Spinal cord (tissue), 10 donors: Measurements from ENCODE around the gene RAB5B. TPM values are rescaled to one million over a fixed set of nuclear protein-coding genes. Genes with fewer than 3 reads are reported as not detected.

Experiments used
- DNase-seq, 6 donors: peaks; one replicate each; pipeline versions ENCODE4 v3.0.0 to v3.0.0-alpha.2; 2013 to 2015; ENCODE audit warnings: low spot score in 6 of 6, low read depth in 4 of 6
- H3K27ac ChIP-seq: one replicate; pipeline ENCODE4 v1.5.1; 2013; ENCODE audit warnings: low read depth, low read length, control low read depth
- H3K27me3 ChIP-seq: one replicate; pipeline ENCODE4 v1.6.1; 2013; ENCODE audit warnings: low read length; ENCODE audit not compliant: control insufficient read depth, insufficient read depth
- H3K36me3 ChIP-seq: one replicate; pipeline ENCODE4 v1.6.1; 2013; ENCODE audit warnings: low read length; ENCODE audit not compliant: control insufficient read depth, insufficient read depth
- H3K4me1 ChIP-seq: one replicate; pipeline ENCODE4 v1.6.1; 2013; ENCODE audit warnings: low read length; ENCODE audit not compliant: control insufficient read depth, insufficient read depth
- H3K4me3 ChIP-seq: one replicate; pipeline ENCODE4 v1.5.1; 2013; ENCODE audit warnings: low read depth, low read length, control low read depth
- H3K9me3 ChIP-seq: one replicate; pipeline ENCODE4 v1.6.1; 2013; ENCODE audit warnings: low read length; ENCODE audit not compliant: control insufficient read depth, insufficient read depth
- WGBS: methylation state at CpG from one replicate; pipeline ENCODE4 v1.1.5; 2013; ENCODE audit warnings: missing lambda C conversion rate; ENCODE audit not compliant: insufficient coverage; 5-methylcytosine and 5-hydroxymethylcytosine counted together
- polyA plus RNA-seq, 2 donors: library from polyadenylated mRNA; unstranded; fragments of 120-200 nt; gene quantifications; one replicate each; pipeline ENCODE4 v1.2.1, GENCODE V29; 2013; ENCODE audit not compliant: insufficient read length in 2 of 2
- total RNA-seq, 2 donors: library from RNA; depleted of rRNA in 1 of 2; stranded (reverse); fragments of 120-200 nt in 1 of 2; fragments of >200 nt in 1 of 2; gene quantifications; one replicate each; pipeline versions ENCODE4 v1.2.3 to v1.2.4, GENCODE V29; 2013 to 2014
- donor health status: healthy.

Gene RAB5B
- total and polyA plus RNA-seq, 4 donors, result 77.5 to 160 (median 123) TPM

GRCh38 chr12:56029166-56029519 lies 55.3 kb downstream of the RAB5B start:
- peak in 1 of 6 donors; percentile 49 for DNase-seq
- Histone ChIP-seq H3K9me3 (no peaks in the 10 kb centered on the region), H3K27ac (peak overlapping the region; percentile 61), H3K4me3 (no peak overlapping the region), H3K4me1 (peaks cover 9% of the 10 kb centered on the region), H3K36me3 (peaks cover 78% of the 10 kb centered on the region), H3K27me3 (no peaks in the 10 kb centered on the region)

GRCh38 chr12:56029666-56030293 lies 55.9 kb downstream of the RAB5B start:
- no peaks in the 10 kb centered on the region for H3K27me3 ChIP-seq
- peaks cover 8% of the 10 kb centered on the region for H3K4me1 ChIP-seq
- 96% methylated on average over 5 of the region's 6 CpGs for WGBS
- no peaks in the 10 kb centered on the region for H3K9me3 ChIP-seq
- H3K36me3 ChIP-seq, result peaks cover 81% of the 10 kb centered on the region
- H3K27ac ChIP-seq, result peak overlapping the region; percentile 33
- H3K4me3 ChIP-seq, result no peak overlapping the region
- DNase-seq, result peak in 2 of 6 donors; percentile 78

GRCh38 chr12:56031987-56032386 lies 58.1 kb downstream of the RAB5B start:
- 100% methylated on average over 1 of the region's 1 CpG for WGBS
- Histone ChIP-seq H3K27me3 (no peaks in the 10 kb centered on the region), H3K4me1 (peaks cover 2% of the 10 kb centered on the region), H3K36me3 (peaks cover 78% of the 10 kb centered on the region), H3K27ac (no peak overlapping the region), H3K9me3 (no peaks in the 10 kb centered on the region), H3K4me3 (no peak overlapping the region)
- DNase-seq, result no peak

- Histone ChIP-seq H3K4me1 (no peaks in the 10 kb centered on the region), H3K36me3 (peaks cover 63% of the 10 kb centered on the region), H3K27me3 (no peaks in the 10 kb centered on the region), H3K27ac (no peak overlapping the region), H3K9me3 (no peaks in the 10 kb centered on the region), H3K4me3 (no peak overlapping the region)
- WGBS, result 94% methylated on average over 18 of the region's 21 CpGs
- no peak for DNase-seq
Observed at GRCh38 chr12:56034586-56035332, 60.9 kb downstream of the RAB5B start.

GRCh38 chr12:56037161-56037560 lies 63.3 kb downstream of the RAB5B start:
- no peak overlapping the region for H3K4me3 ChIP-seq
- peaks cover 3% of the 10 kb centered on the region for H3K4me1 ChIP-seq
- peaks cover 50% of the 10 kb centered on the region for H3K36me3 ChIP-seq
- H3K27ac ChIP-seq, result no peak overlapping the region
- DNase-seq, result no peak
- H3K27me3 ChIP-seq, result no peaks in the 10 kb centered on the region
- H3K9me3 ChIP-seq, result no peaks in the 10 kb centered on the region
- 67% methylated on average over 1 of the region's 2 CpGs for WGBS

GRCh38 chr12:56038022-56038655 lies 64.3 kb downstream of the RAB5B start:
- Histone ChIP-seq H3K4me1 (peaks cover 4% of the 10 kb centered on the region), H3K27ac (no peak overlapping the region), H3K4me3 (no peak overlapping the region), H3K27me3 (no peaks in the 10 kb centered on the region), H3K9me3 (no peaks in the 10 kb centered on the region), H3K36me3 (peaks cover 41% of the 10 kb centered on the region)
- WGBS, result no CpG with 5 or more reads among the region's 2 CpGs
- DNase-seq, result no peak

- H3K36me3 ChIP-seq, result peaks cover 27% of the 10 kb centered on the region
- no peak overlapping the region for H3K4me3 ChIP-seq
- H3K27me3 ChIP-seq, result no peaks in the 10 kb centered on the region
- DNase-seq, result no peak
- no peaks in the 10 kb centered on the region for H3K9me3 ChIP-seq
- WGBS, result no CpG with 5 or more reads among the region's 1 CpG
- H3K27ac ChIP-seq, result no peak overlapping the region
- H3K4me1 ChIP-seq, result peaks cover 6% of the 10 kb centered on the region
Observed at GRCh38 chr12:56040151-56040550, 66.3 kb downstream of the RAB5B start.

GRCh38 chr12:56040963-56041551 lies 67.2 kb downstream of the RAB5B start:
- peak overlapping the region; percentile 96 for H3K27ac ChIP-seq
- peaks cover 6% of the 10 kb centered on the region for H3K4me1 ChIP-seq
- H3K4me3 ChIP-seq, result peak overlapping the region; percentile 94
- WGBS, result no CpG with 5 or more reads among the region's 14 CpGs
- H3K27me3 ChIP-seq, result no peaks in the 10 kb centered on the region
- H3K9me3 ChIP-seq, result no peaks in the 10 kb centered on the region
- DNase-seq, result no peak
- peaks cover 27% of the 10 kb centered on the region for H3K36me3 ChIP-seq

GRCh38 chr12:56041552-56042429 lies 67.9 kb downstream of the RAB5B start, which contains the start of gene RPS26:
TSS of gene RPS26 (plus strand) at chr12:56041918. CDS start at chr12:56042167, 249 bp downstream.
- Histone ChIP-seq H3K36me3 (peaks cover 21% of the 10 kb centered on the region), H3K27me3 (no peaks in the 10 kb centered on the region), H3K4me3 (peak within 1 kb of the TSS; percentile 94), H3K9me3 (no peaks in the 10 kb centered on the region), H3K27ac (peak within 1 kb of the TSS; percentile 96), H3K4me1 (peaks cover 6% of the 10 kb centered on the region)
- 0% methylated on average over 38 of the region's 50 CpGs for WGBS
- DNase-seq, result peak; percentile 94 to 100 (median 98)
